Measurements from ENCODE around the gene CFLAR.
A peak's percentile ranks its signal among the peaks of the same experiment; 100 is the strongest.
"Not testable (repeated sequence)": the region's sequence is repeated elsewhere in the genome, so short reads cannot be mapped to it uniquely, and the experiment has no call there.

The CFLAR gene

DNA sequence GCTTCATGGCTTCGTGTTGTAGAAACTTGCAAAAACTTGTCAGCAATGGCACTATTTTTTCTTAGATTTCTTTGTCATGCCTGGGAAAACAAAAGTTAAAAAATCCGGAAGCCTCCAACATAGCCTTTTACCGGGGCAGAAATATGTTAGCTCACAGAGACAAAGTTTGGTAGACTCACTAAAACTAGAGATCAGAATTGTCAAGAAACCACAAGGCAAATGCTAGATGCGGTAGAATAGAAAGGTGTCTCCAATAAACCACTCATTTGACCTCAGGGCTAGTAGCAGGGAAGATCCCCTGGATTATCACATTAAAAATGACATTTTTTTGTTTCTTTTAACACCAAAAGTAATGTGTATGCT, 67.4 kb downstream of the CFLAR start:
- no peak for DNase-seq

DNA sequence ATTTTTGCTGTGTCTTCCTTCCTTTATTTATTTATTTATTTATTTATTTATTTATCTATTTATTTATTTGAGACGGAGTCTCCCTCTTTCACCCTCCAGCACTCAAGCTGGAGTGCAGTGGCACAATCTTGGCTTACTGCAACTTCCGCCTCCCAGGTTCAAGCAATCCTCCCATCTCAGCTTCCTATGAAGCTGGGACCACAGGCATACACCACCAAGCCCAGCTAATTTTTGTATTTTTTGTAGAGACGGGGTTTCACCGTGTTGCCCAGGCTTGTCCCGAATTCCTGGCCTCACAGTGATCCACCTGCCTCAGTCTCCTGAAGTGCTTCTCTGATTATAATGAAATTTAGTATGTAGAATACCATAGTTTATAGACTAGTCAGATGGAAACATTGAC, 67.9 kb downstream of the CFLAR start:
- DNase-seq: not testable (repeated sequence)

DNA sequence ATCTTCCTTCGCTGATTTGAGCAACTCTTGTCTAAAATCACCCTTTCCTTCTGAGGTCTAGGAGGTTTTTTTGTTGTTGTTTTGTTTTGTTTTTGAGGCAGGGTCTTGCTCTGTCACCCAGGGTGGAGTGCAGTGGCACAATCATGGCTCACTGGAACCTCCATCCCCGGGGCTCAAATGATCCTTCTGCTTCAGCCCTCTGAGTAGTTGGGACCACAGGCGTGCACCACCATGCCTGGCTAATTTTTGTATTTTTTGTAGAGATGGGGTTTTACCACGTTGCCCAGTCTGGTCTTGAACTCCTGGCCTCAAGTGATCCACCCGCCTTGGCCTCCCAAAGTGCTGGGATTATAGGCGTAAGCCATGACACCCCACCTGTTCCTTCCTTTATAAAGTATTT, 68.3 kb downstream of the CFLAR start:
- DNase-seq: not testable (repeated sequence)

DNA sequence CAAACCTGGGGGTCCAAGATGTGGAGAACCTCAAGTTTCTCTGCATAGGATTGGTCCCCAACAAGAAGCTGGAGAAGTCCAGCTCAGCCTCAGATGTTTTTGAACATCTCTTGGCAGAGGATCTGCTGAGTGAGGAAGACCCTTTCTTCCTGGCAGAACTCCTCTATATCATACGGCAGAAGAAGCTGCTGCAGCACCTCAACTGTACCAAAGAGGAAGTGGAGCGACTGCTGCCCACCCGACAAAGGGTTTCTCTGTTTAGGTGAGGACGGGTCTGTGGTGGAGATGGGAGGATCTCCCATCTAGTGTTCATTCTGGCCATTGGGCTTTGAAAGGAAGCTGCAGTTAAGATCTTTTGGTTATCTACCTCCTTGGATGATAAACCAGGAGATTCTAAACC, 69.9 kb downstream of the CFLAR start:
- DNase-seq: no peak

DNA sequence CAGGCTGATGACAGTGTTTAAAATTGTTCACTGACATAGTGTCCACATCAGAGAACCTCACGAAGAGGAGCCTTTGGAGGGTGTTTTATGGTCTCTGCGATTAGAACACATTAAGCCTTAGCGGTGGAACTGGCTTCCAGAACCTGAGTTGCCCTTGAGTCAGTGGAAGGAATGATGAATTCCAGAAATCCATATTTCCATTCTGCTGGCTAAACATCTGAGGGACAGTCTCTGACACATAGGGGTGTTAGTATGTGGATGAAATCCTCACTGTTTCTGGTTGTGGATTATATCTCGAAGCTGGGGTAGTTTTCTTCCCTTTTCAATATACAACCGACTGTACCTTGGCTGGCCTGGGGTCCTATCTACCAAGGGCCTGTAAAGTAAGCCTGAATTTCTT, 71.0 kb downstream of the CFLAR start:
- no peak for DNase-seq

DNA sequence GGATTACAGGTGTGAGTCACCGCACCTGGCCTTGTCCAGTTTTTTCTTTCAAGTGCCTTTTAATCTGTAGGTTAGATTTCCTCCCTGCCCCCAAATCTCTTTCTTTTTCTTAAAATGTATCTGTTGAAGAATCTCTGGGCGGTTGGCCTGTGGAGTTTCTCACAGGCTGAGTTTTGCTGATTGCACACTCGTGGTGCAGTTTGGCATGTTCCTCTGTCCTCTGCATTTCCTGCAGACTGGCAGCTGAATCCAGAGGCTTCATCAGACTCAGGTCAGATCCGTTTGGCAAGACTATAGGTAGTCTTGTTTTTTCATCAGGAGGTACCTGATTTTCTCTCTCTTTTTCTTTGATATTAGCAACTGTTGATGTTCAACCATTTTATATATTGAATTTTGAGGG, 72.5 kb downstream of the CFLAR start:
- no peak for DNase-seq

DNA sequence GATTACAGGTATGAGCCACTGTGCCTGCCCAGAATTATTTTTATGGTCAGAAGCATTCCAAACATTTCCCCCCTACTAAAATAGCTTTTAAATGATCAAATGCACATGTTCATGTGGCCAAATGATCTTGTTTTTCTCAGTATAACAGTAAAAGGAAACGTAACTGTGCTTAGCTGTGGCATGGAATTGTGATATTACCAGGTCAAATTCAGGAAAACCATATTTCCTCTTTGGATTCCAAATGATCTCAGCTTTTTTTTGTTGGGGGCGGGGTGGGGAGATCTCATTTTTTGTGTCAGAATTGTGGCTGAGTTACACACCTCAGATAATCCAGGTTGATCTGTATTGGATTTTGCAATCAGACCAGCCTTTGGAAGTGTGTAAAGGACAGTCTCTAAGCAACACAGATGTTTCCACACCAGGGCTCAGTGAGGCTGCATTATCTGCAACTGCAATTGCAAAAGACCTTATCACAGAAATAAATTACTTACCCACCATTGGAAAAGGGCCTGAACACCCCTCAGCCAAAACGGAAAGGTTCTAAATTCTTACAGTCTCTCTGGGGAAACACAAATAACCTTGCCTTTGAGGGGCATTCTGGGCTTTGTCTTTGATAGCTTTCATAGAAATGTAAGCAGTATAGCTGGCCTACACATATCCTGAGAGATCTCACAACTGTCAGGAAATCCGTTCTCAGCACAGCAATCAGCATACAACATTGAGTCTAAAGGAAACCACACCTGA, 75.3 kb downstream of the CFLAR start:
- DNase-seq: peak; percentile 14

DNA sequence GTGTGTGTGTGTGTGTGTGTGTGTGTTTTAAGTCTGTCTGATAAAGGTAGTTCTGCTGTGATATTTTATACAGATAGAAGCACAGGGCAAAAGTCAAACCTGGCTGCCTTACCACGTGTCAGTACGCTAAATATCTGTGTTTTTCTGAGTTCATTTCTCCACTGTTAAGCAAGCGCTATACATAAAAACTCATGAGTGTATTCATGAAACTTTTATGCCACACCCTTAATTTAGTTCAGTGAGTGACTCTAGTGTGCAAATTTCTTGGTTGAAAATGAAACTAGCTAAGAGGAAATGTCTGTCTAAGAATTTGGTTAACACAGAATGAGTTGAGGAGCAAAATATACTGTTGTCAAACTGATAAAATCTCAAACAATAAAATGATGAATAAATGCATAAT, 78.1 kb downstream of the CFLAR start:
- DNase-seq: no peak

DNA sequence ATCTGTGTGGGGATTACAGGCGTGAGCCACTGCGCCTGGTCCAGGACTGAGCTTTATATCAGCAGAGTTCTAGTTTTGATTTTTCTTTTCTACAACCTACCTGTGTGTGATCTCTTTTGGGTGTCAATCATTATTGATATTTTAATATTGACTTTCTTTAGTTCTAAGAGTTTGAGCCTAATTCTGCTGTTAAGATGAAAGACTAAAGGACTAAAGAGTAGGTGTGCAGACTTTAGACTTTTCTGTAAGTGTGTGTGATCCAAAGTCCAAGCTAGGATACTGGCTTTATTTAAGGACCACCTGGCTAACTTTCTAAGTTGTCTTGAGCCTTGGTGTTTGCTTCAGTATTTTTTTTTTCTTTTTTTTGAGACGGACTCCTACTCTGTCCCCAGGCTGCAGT, 79.4 kb downstream of the CFLAR start:
- no peak for DNase-seq

DNA sequence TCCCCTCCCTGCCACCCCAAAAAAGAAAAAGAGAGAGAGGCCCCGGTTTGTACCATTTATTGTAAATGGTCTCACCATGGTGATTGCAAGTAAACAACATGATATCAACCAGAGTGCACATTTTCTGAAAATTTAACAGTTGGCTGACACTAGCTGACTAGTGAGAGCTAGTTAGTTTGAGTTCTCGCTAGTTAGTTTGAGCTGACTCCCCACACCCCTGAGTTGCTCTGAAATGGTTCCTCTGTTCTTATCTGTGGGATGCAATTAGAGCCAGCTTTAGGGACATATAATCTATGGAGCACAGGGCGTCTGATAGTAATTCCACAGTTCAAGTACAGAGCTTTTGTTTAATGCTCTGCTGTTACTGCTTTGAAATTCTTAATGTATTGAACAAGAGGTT, 80.0 kb downstream of the CFLAR start:
- DNase-seq: no peak

DNA sequence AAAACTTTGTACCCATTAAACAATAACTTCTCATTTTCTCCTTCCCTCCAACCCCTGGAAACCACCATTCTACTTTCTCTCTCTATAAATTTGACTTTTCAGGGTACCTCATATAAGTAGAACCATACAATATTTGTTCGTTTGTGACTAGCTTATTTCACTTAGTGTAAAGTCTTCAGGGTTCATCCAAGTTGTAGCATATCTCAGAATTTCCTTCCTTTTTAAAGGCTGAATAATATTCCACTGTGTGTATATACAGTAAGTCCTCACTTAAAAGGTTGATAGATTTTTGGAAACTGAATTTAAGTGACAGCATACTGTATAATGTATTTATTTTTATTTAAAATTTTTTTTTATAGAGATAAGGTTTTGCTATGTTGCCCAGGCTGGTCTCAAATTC, 80.8 kb downstream of the CFLAR start:
- DNase-seq: no peak

DNA sequence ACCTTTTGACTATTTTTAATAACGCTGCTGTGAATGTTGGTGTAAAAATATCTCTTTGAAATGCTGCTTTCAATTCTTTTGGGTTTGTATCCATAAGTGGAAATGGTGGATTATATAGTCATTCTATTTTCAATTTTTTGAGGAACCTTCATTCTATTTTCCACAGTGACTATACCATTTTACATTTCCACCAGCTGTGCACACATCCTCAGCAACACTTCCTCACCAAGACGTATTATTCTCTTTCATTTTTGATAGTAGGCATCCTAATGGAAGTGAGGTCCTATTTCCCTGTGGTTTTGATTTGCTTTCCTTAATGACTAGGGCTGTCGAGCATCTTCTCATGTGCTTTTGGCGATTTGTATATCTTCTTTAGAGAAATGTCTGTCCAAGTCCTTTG, 81.8 kb downstream of the CFLAR start:
- no peak for DNase-seq

DNA sequence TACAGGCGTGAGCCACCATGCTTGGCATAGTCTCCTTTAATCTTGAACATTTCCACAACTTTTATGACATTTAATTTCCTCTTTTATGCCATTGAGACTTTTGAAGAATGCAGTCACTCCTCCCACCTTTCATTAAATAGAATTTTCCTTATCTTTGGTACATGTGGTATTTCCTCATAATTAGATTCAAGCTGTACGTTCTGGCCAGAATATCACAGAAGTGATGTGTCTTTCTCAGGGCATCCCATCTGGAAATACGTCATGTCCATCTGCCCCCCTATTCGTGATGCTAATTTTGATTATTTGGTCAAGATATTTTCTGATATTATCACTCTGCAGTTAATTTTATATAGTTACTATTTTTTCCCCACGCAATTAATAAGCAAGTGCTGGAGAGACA, 83.9 kb downstream of the CFLAR start:
- no peak for DNase-seq

DNA sequence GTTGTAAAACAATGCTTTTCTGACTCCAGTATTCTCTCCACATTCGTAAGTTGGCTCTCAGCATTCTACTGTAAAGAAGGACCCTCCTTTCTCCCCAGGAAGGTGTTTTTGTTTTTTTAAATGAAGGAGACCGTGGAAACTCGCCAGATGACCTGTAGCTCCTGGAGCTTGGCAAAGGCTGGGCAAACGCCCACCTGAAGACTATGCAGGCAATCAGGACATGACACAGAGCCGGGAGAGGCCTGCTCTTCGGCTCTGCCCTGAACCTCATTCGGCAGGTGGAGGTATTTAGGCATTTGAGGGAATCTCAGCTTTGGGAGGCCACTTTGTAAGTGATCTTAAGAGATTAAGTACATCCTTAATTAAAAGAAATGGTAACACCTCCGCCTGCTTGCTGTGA, 84.4 kb downstream of the CFLAR start:
- DNase-seq: no peak

DNA sequence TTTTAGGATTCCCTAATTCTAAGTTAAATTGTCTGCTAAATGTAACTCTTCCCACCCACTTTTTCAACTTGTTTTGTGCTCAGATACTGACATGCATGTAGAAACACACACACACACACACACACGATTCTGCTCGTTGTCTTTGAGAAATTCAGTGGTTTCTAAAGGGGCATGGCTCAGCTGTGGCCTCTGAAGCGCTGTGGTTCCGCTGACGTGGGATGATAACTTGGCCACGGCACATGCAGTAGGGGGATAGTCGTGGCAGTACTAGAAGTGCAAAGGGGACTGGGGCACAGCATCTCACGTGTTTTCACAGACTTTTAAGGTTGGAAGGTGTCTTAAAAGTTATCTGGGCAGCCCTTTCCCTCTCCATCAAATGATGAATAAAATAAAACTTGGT, 85.4 kb downstream of the CFLAR start:
- DNase-seq: no peak

DNA sequence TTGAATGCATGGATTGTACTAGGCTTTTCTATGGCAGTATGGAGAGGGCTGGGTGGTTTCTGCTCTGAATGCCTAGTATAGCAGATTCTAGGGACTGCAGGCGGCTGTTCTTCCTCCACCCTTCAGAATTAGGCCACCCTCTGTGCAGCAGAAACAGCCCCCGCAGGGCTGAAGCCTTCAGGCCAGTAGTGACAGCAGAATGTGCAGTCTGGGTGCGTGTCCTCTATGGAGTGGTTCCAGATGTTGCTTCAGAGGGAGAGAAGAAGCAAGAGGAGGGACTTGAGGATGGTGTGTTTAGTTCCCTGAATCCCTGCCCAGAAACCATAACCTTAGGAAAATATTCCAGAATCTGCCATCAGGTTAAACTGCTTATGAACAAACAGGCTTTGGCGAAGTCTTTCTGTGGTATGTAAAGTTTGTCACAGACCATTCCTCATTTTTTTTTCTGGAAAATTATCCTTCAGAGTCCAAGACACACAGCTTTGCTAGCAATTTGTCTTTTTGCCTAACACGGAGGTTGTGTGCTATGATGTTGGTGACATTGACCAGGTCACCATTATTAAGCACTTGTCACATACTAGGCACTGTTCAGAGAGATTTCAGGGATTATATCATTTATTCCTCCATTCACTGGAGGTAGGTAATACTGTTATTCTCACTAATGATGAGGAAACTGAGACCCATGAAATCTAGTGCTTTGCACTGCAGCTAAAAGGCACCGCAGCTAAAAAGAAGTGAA, 88.1 kb downstream of the CFLAR start:
- peak; percentile 54 for DNase-seq

DNA sequence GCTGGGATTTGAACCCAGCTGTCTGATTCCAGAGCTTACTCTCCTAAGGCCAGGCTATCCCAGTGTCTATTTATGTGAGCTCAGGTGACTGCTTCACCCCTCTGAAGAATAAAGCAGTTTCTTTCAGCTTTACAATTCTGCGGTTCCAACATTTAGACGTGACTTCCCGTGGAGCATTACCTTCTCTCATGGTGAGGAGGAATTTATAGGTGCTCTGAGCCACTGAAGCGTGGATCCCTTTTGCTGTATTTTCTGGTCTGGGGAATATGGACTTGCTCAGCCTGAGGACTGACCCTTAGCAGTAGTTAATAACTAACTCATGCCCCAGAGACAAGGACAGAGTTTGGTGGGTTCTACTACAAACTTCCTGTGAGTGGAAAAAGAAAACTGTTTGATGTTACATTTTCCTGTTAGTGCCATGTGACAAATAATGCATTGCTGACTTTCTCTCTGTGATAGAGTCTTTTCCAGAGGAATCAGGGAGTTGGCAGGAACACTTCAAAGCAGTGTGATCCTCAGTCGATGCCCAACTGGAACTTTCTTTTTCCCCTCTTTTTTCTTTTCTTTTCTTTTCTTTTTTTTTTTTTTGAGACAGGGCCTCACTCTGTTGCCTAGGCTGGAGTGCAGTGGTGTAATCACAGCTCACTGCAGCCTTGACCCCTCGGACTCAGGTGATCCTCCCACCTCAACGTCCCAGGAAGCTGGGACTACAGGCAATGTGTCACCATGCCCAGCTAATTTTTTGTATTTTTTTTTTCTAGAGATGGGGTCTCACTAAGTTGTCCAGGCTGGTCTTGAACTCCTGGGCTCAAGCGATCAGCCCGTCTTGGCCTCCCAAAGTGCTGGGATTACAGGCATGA, 88.9 kb downstream of the CFLAR start:
- no peak for DNase-seq

DNA sequence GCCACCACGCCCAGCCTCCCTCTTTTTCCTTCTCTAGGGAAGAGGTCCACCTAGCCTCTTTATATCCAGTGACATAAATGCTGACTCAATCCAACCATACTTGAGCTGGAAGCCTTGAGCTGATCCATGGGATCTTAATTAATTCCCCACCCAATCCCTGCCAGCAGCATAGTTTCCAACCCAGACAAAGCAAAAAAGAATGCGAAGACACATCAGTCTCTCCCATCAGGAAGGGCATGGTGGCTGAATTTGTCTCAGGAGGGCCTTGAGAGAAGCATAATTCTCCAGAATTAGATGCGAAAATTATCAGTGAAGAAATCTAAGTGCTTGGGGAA, 89.5 kb downstream of the CFLAR start:
- peak; percentile 40 for DNase-seq

DNA sequence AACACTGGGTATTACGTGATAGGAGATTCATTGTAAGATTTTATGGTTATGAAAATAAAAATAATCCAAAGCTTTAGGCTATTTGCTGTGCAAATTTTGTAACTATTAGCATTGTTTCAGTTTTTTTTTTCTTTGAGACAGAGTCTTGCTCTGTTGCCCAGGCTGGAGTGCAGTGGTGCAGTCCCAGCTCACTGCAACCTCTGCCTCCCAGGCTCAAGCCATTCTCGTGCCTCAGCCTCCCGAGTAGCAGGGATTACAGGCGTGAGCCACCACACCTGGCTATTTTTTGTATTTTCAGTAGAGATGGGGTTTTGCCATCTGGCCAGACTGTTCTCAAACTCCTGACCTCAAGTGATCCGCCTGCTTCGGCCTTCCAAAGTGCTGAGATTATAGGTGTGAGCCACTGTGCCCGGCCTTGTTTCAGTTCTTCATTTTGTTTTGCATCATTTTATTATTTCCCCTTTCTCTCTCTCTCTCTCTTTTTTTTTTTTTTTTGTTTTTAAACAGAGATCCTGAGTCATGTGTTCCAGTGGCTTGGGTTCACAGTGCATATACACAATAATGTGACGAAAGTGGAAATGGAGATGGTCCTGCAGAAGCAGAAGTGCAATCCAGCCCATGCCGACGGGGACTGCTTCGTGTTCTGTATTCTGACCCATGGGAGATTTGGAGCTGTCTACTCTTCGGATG, 92.7 kb downstream of the CFLAR start:
- no peak for DNase-seq

DNA sequence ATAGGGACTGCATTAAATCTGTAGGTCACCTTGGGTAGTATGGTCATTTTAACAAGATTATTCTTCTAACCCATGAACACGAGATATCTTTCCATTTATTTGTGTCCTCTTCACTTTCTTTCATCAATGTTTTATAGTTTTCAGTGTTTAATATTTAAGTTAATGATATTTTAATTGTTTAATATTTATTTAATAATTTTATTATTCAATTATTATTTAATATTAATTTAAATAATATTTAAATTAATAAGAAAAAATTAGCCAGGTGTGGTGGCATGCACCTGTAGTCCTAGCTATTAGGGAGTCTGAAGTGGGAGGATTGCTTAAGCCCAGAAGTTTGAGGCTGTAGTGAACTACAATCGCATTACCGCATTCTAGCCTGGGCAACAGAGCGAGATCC, 100.0 kb downstream of the CFLAR start:
- DNase-seq: no peak

DNA sequence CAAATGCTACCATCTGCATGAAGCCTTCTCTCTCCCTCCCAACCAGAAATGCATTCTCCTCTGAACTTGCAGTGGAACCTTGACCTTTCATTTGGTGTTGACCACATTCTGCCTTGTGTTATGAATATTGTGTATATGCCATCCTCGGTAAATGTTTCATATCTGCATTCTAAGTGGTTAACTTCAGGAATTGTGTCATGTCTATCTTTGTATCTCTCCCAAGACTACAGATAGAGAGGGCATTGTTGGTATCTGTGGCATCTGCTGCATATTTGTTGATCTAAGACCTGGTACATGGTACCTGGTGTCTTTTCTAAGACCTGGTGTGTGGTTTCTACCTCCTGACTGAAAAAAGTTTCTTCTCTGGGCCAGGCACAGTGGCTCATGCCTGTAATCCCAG, 101.0 kb downstream of the CFLAR start:
- no peak for DNase-seq

DNA sequence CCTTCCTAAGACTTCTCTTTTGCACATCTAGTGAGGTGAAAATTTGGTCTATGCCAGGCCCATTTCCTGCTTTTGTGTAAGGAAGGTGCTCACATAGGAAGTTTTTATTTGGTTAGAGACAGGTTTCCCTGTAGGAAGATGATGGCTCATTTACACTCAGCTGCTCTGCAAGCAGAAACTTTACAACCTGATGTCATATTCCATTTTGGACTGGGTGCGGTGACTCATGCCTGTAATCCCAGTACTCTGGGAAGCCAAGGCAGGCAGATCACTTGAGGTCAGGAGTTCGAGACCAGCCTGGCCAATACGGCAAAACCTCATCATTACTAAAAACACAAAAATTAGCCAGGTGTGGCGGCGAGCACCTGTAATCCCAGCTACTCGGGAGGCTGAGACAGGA, 102.8 kb downstream of the CFLAR start:
- DNase-seq: peak; percentile 15

DNA sequence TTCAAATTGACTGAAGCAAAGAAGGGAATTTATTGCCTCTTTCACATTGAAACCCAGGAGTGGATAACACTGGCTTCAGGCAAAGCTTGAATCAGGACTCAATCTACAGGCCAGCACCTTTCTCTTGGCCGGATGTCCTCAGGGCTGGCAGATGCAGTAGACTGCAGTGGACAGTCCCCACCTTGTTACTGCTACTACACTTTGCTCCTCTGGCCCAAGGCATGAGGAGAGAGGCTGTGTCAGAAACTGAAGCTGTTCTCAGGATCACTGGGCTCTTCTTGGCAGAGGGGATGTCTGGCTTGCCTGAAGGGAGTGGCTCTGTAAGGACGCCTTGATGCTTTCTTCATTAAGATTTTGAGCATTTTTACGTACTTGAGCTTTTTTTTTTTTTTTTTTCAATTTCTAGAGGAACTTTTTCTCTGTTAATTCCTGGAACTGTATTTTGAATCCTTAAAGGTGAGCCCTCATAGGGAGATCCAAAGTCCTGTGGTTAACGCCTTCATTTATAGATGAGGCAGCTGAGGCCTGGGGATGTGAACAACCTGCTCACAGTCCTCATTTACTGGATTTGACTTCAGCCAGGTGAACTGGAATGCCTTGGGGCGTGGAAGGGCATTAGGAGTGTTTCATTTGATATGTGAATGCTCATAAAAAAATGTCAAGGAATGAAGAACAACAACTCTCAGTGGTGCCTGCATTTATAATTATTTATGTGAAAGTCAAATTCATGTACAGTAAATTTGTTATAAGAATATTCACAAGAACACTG, 103.5 kb downstream of the CFLAR start:
- DNase-seq: no peak
